Measurements from ENCODE around the gene BEST3. TPM values are rescaled to one million over a fixed set of nuclear protein-coding genes. Genes with fewer than 3 reads are reported as not detected.
A peak's percentile ranks its signal among the peaks of the same experiment; 100 is the strongest.

The BEST3 gene
- not detected for total RNA-seq (ENCODE audit: unreplicated experiment)
- long read RNA-seq, result 0 reads

- Mint-ChIP-seq H3K27ac (ENCODE audit: unreplicated experiment) (no peak within 1 kb of the TSS), H3K4me3 (ENCODE audit: unreplicated experiment) (no peak within 1 kb of the TSS), H3K4me1 (ENCODE audit: low read depth, unreplicated experiment) (no peaks in the 10 kb centered on the region), H3K27me3 (ENCODE audit: unreplicated experiment) (no peaks in the 10 kb centered on the region), H3K9me3 (ENCODE audit: unreplicated experiment) (no peaks in the 10 kb centered on the region), H3K36me3 (ENCODE audit: unreplicated experiment) (no peaks in the 10 kb centered on the region)
- DNase-seq, result no peak
- no peak for TF ChIP-seq CTCF (IDR thresholded peaks at IDR 0.05; ENCODE audit: partially characterized antibody, unreplicated experiment)
Measured at GRCh38 chr12:69698769-69699540, at the start of gene BEST3. Gene BEST3, minus strand, starts transcription at chr12:69699303. Its CDS starts 1,505 bp downstream, at chr12:69697798.

- no peak for DNase-seq
- Mint-ChIP-seq H3K27me3 (ENCODE audit: unreplicated experiment) (peaks cover 5% of the 10 kb centered on the region), H3K9me3 (ENCODE audit: unreplicated experiment) (peaks cover 3% of the 10 kb centered on the region), H3K36me3 (ENCODE audit: unreplicated experiment) (no peaks in the 10 kb centered on the region), H3K4me1 (ENCODE audit: low read depth, unreplicated experiment) (peaks cover 3% of the 10 kb centered on the region), H3K27ac (ENCODE audit: unreplicated experiment) (no peak overlapping the region), H3K4me3 (ENCODE audit: unreplicated experiment) (no peak overlapping the region)
- no peak for TF ChIP-seq CTCF (IDR thresholded peaks at IDR 0.05; ENCODE audit: partially characterized antibody, unreplicated experiment)
Measured at GRCh38 chr12:69744109-69744508, 45.0 kb upstream of the BEST3 start.

DNA sequence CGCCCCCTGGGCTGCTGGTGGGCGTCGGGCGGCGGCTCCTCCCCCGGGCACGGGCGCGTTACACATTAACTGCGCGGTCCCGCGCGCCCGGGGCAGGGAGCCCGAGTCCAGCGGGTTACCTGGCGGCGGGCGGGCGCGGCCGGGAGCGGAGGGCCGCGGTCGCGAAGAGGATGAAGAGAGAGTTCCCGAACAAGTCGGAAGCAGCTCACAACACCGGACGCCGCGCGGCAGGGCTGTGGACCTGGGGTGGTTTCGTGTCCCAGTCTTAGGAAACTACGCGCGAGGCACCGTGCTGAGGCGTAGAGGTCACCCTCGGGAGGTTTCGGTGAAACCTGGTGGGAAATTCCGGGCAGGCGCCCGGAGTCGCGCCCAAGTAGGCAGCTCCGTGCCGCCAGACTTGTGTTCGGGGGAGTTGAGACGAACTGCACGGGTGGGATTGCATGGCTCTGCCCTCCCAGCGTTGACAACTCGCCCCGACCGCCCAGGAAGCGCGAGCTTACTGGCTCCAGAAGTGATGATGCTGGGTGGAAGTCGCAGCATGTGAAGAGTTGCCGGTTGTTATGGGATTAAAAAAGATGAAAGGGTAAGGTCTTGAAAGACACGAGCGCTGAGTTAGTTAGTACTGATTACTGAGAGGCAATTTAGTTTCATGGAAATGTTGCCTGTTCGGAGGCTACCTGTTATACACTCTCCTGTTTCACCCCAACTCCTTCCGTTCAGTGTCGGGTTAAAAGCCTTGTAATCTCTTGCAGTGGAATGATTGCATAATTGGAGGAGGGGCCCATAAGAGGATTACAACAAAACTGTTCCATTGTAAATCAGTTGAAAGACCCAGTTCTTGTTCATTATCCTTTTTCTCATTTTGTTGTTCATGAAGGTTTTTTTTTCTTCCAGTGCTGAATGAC is 40.4 kb upstream of the BEST3 start:
- TF ChIP-seq CTCF (IDR thresholded peaks at IDR 0.05; ENCODE audit: partially characterized antibody, unreplicated experiment), result no peak
- peak; percentile 60 for DNase-seq
- H3K4me1 Mint-ChIP-seq (ENCODE audit: low read depth, unreplicated experiment), result peaks cover 3% of the 10 kb centered on the region
- H3K36me3 Mint-ChIP-seq (ENCODE audit: unreplicated experiment), result no peaks in the 10 kb centered on the region
- peak overlapping the region; percentile 3 for H3K27ac Mint-ChIP-seq (ENCODE audit: unreplicated experiment)
- peaks cover 5% of the 10 kb centered on the region for H3K27me3 Mint-ChIP-seq (ENCODE audit: unreplicated experiment)
- peaks cover 3% of the 10 kb centered on the region for H3K9me3 Mint-ChIP-seq (ENCODE audit: unreplicated experiment)
- peak overlapping the region; percentile 98 for H3K4me3 Mint-ChIP-seq (ENCODE audit: unreplicated experiment)

GRCh38 chr12:69738351-69739286 is 39.5 kb upstream of the BEST3 start, which contains the start of gene RAB3IP:
Gene RAB3IP, plus strand, starts transcription at chr12:69738860. Its CDS starts 16,549 bp downstream, at chr12:69755409.
- DNase-seq, result peak; percentile 97
- H3K9me3 Mint-ChIP-seq (ENCODE audit: unreplicated experiment), result peaks cover 3% of the 10 kb centered on the region
- peak within 1 kb of the TSS; percentile 3 for H3K27ac Mint-ChIP-seq (ENCODE audit: unreplicated experiment)
- H3K36me3 Mint-ChIP-seq (ENCODE audit: unreplicated experiment), result no peaks in the 10 kb centered on the region
- H3K27me3 Mint-ChIP-seq (ENCODE audit: unreplicated experiment), result peaks cover 5% of the 10 kb centered on the region
- TF ChIP-seq CTCF (IDR thresholded peaks at IDR 0.05; ENCODE audit: partially characterized antibody, unreplicated experiment), result peak; percentile 90
- H3K4me3 Mint-ChIP-seq (ENCODE audit: unreplicated experiment), result peak within 1 kb of the TSS; percentile 98
- peaks cover 3% of the 10 kb centered on the region for H3K4me1 Mint-ChIP-seq (ENCODE audit: low read depth, unreplicated experiment)
